Endothelial cell (in vitro differentiated cells): Measurements from ENCODE around the gene DYRK4. TPM values are rescaled to one million over a fixed set of nuclear protein-coding genes. Genes with fewer than 3 reads are reported as not detected.
A peak's percentile ranks its signal among the peaks of the same experiment; 100 is the strongest.
"Not testable (repeated sequence)": the region's sequence is repeated elsewhere in the genome, so short reads cannot be mapped to it uniquely, and the experiment has no call there.

ENCODE experiments used
- DNase-seq: peaks from one replicate; pipeline ENCODE4 v3.0.0; 2021; ENCODE audit warnings: low spot score
- H3K27ac Mint-ChIP-seq: one replicate; pipeline ENCODE4 v1.8.0; 2021; ENCODE audit warnings: mixed read lengths, inconsistent platforms; ENCODE audit not compliant: unreplicated experiment
- H3K27me3 Mint-ChIP-seq: one replicate; pipeline ENCODE4 v1.8.0; 2021; ENCODE audit warnings: mild to moderate bottlenecking, moderate library complexity, mixed read lengths, inconsistent platforms; ENCODE audit not compliant: unreplicated experiment
- H3K36me3 Mint-ChIP-seq: one replicate; pipeline ENCODE4 v1.8.0; 2021; ENCODE audit warnings: mild to moderate bottlenecking, low read depth, mixed read lengths, inconsistent platforms; ENCODE audit not compliant: unreplicated experiment
- H3K4me1 Mint-ChIP-seq: one replicate; pipeline ENCODE4 v1.8.0; 2021; ENCODE audit warnings: mild to moderate bottlenecking, mixed read lengths, inconsistent platforms; ENCODE audit not compliant: unreplicated experiment
- H3K4me3 Mint-ChIP-seq: one replicate; pipeline ENCODE4 v1.8.0; 2021; ENCODE audit warnings: mild to moderate bottlenecking, mixed read lengths, inconsistent platforms; ENCODE audit not compliant: unreplicated experiment
- H3K9me3 Mint-ChIP-seq: one replicate; pipeline ENCODE4 v1.8.0; 2021; ENCODE audit warnings: mixed read lengths, inconsistent platforms; ENCODE audit not compliant: unreplicated experiment
- long read RNA-seq: library from polyadenylated mRNA; unstranded; transcript quantifications from one replicate; pipeline ENCODE4 v2.0.0, GENCODE V29; 2020; ENCODE audit not compliant: unreplicated experiment
- total RNA-seq: library from RNA; stranded (reverse); fragmentation: NEBNext Ultra II Directional; extraction: Animal tissue kit (Norgen Biotek cat#: 25700); gene quantifications from one replicate; pipeline ENCODE4 v1.2.1, GENCODE V29; 2021; ENCODE audit not compliant: unreplicated experiment
- TF ChIP-seq, protein P1 (sequence below): fragments of 200-600 bp; sonication (generic); IDR thresholded peaks from one replicate; pipeline ENCODE4 v1.5.0; 2021; ENCODE audit warnings: antibody characterized with exemption; ENCODE audit not compliant: unreplicated experiment

Gene DYRK4, protein sequence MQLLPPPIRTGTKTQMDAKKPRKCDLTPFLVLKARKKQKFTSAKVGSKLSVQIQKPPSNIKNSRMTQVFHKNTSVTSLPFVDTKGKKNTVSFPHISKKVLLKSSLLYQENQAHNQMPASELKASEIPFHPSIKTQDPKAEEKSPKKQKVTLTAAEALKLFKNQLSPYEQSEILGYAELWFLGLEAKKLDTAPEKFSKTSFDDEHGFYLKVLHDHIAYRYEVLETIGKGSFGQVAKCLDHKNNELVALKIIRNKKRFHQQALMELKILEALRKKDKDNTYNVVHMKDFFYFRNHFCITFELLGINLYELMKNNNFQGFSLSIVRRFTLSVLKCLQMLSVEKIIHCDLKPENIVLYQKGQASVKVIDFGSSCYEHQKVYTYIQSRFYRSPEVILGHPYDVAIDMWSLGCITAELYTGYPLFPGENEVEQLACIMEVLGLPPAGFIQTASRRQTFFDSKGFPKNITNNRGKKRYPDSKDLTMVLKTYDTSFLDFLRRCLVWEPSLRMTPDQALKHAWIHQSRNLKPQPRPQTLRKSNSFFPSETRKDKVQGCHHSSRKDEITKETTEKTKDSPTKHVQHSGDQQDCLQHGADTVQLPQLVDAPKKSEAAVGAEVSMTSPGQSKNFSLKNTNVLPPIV
- total RNA-seq = 188 TPM
- long read RNA-seq, partial matches to known transcripts = 20 of 65 reads
- long read RNA-seq, other reads (novel, unspliced or antisense) = 45 of 65 reads

DNA sequence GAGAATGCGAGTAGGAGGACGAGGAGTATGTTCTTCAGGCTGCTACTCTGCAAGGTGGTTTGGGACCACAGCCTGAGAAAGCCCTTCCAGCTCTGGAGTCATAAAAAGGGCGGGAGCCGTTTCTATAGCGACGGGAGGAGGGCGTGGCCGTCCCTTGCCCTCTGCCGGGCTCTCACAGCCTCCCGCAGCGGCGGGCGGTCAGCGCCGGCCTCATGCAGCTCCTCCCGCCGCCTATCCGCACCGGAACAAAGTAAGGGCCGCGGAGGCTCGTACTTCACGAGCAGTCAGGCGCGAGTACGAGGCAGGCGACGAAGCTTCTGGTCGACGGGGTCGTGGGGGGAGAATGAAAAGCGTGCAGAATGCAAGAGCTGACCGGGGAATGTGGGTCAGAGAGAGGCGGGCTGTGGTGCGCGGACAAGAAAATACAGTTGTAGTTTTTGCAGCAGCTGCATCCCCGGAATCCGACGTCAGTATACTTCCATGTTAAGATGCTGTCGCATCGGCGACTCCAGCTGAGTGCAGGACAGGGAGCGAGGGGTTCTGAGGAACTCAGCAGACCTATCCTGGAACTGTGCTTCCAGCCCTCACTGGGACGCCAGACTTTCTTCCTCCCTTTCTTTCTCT lies at the start of gene DYRK4:
Gene DYRK4, plus strand, starts transcription at position 175 of the 624 bp plus-strand sequence. Its CDS starts 38 bp downstream, at position 213.
- peak within 1 kb of the TSS; percentile 76 for H3K4me3 Mint-ChIP-seq
- H3K4me1 Mint-ChIP-seq = peaks cover 32% of the 10 kb centered on the region
- no peaks in the 10 kb centered on the region for H3K27me3 Mint-ChIP-seq
- DNase-seq = peak; percentile 80
- H3K36me3 Mint-ChIP-seq = no peaks in the 10 kb centered on the region
- H3K27ac Mint-ChIP-seq = peak within 1 kb of the TSS; percentile 65
- TF ChIP-seq, protein P1, sequence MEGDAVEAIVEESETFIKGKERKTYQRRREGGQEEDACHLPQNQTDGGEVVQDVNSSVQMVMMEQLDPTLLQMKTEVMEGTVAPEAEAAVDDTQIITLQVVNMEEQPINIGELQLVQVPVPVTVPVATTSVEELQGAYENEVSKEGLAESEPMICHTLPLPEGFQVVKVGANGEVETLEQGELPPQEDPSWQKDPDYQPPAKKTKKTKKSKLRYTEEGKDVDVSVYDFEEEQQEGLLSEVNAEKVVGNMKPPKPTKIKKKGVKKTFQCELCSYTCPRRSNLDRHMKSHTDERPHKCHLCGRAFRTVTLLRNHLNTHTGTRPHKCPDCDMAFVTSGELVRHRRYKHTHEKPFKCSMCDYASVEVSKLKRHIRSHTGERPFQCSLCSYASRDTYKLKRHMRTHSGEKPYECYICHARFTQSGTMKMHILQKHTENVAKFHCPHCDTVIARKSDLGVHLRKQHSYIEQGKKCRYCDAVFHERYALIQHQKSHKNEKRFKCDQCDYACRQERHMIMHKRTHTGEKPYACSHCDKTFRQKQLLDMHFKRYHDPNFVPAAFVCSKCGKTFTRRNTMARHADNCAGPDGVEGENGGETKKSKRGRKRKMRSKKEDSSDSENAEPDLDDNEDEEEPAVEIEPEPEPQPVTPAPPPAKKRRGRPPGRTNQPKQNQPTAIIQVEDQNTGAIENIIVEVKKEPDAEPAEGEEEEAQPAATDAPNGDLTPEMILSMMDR = no peak
- H3K9me3 Mint-ChIP-seq = no peaks in the 10 kb centered on the region

DNA sequence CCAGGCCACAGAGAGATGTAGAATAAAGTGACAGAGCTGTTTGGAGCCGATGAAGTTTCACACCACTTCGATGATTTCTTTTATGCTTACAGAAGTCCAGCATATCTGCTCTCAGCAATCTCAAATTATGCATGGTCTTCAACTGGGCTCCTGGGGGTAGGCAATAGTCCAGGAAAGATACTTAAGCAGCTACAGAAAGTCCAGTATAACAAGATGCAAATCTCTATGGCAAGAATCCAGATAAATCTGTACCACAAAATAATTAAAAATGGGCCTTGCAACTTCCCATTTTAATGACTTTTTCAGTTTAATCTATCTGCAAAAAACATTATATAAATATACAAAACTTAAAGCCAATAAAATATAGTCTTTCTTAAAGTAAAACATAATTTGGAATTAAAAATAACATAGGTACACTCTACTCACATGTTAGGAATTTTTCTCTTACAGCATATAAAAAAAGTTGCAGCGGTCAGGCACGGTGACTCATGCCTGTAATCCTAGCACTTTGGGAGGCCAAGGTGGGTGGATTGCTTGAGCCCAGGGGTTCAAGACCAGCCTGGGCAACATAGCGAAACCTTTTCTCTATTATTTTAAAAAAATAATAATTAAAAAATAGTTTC lies 43.8 kb upstream of the DYRK4 start:
- Mint-ChIP-seq H3K9me3 (no peaks in the 10 kb centered on the region), H3K4me1 (no peaks in the 10 kb centered on the region), H3K27ac (peak overlapping the region; percentile 30)

DNA sequence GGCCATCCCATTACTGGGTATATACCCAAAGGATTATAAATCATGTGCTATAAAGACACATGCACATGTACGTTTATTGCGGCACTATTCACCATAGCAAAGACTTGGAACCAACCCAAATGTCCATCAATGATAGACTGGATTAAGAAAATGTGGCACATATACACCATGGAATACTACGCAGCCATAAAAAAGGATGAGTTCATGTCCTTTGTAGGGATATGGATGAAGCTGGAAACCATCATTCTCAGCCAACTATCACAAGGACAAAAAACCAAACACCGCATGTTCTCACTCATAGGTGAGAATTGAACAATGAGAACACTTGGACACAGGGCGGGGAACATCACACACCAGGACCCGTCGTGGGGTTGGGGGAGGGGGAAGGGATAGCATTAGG lies 38.6 kb upstream of the DYRK4 start:
- H3K27me3 Mint-ChIP-seq, H3K4me1 Mint-ChIP-seq, H3K27ac Mint-ChIP-seq, H3K36me3 Mint-ChIP-seq, H3K9me3 Mint-ChIP-seq, H3K4me3 Mint-ChIP-seq, DNase-seq: not testable (repeated sequence)

More for the DNA sequence above, 43.8 kb upstream of the DYRK4 start:
- H3K4me3 Mint-ChIP-seq = no peak overlapping the region
- peaks cover 6% of the 10 kb centered on the region for H3K36me3 Mint-ChIP-seq
- DNase-seq = no peak
- H3K27me3 Mint-ChIP-seq = no peaks in the 10 kb centered on the region
- TF ChIP-seq, protein P1 = no peak

DNA sequence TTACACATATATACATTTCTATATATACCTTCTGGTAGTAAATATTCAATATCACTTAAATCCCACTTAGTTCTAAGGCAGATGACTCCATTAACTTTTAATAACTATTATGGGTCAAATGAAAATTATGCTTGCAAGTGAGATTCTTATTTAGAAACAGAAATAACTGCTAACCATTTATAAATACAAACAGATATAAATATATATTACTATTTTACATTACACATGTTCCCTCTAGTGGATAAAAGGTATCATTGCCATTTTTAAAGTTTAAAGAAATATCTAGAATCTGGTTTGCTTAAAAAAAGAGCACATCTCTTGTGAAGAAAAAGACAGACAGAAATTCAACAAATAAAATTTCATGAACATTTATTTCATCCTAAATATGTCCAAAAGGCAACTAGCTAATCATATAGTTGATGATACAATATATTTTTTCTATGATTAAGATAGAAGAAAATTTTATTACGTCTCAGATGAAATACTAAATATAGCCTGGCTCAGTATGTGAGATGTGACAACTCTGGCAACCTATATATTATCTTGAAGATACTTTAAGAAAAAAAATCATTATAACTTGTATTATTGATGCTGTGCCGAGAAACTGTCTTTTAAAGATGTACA lies 35.0 kb upstream of the DYRK4 start:
- Mint-ChIP-seq H3K4me3 (no peak overlapping the region), H3K27me3 (no peaks in the 10 kb centered on the region), H3K9me3 (no peaks in the 10 kb centered on the region), H3K27ac (no peak overlapping the region), H3K36me3 (peaks cover 11% of the 10 kb centered on the region), H3K4me1 (no peaks in the 10 kb centered on the region)
- TF ChIP-seq, protein P1 = peak; percentile 92
- no peak for DNase-seq

DNA sequence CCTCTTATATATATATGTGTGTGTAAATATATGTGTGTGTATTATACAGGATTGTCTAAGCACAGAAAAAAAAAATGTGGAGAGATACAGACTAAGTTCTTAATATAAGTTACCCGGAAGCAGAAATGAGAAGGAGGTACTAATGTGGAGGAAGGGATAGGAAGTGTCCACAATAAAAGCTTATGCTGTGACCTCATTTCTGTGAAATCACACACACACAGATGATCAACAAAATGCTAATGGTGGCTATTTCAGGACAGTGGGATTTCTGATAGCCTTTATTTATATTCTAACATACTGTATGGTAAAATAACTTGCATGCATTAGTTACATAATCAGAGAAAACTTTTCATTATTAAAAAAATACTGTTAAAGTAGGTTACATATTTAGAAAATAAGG lies 31.8 kb upstream of the DYRK4 start:
- Mint-ChIP-seq H3K4me3 (no peak overlapping the region), H3K4me1 (no peaks in the 10 kb centered on the region), H3K27ac (no peak overlapping the region), H3K36me3 (peaks cover 4% of the 10 kb centered on the region), H3K27me3 (no peaks in the 10 kb centered on the region), H3K9me3 (no peaks in the 10 kb centered on the region)
- TF ChIP-seq, protein P1 = no peak
- no peak for DNase-seq
